Spleen (tissue), 7 donors: ENCODE data around the gene EPN1.

Experiments used
- POLR2A ChIP-seq, 3 donors: fragments of 450-650 bp; IDR thresholded peaks; one replicate each; pipeline ENCODE4 v1.5.1; 2017; ENCODE audit warnings: antibody characterized with exemption in 3 of 3, mild to moderate bottlenecking in 1 of 3
- POLR2AphosphoS5 ChIP-seq, 3 donors: sonication (generic); formaldehyde crosslinking; IDR thresholded peaks; one replicate each; pipeline ENCODE4 v1.5.1; 2017; ENCODE audit warnings: antibody characterized with exemption in 3 of 3
- TF ChIP-seq, protein P1 (sequence below), 11 experiments: fragments of 200-600 bp in 7 of 11; fragments of 450-650 bp in 4 of 11; sonication (generic) in 4 of 11; IDR thresholded peaks in 8 of 11; conservative IDR thresholded peaks in 3 of 11; 1 replicate in 7 of 11; 2 replicates in 4 of 11; pipeline versions ENCODE4 v1.4.0 to v1.8.0; 2016 to 2021; ENCODE audit warnings: antibody characterized with exemption in 11 of 11, inconsistent platforms in 4 of 11, mild to moderate bottlenecking in 1 of 11
- donor health status: DM: no; HTN: no; CAD: no; lungs with moderate emphysema.
- donor health status: DM: no; HTN: no; CAD: no.
- donor health status: DM: no; HTN: no; CAD: no.

- TF ChIP-seq, protein P1, sequence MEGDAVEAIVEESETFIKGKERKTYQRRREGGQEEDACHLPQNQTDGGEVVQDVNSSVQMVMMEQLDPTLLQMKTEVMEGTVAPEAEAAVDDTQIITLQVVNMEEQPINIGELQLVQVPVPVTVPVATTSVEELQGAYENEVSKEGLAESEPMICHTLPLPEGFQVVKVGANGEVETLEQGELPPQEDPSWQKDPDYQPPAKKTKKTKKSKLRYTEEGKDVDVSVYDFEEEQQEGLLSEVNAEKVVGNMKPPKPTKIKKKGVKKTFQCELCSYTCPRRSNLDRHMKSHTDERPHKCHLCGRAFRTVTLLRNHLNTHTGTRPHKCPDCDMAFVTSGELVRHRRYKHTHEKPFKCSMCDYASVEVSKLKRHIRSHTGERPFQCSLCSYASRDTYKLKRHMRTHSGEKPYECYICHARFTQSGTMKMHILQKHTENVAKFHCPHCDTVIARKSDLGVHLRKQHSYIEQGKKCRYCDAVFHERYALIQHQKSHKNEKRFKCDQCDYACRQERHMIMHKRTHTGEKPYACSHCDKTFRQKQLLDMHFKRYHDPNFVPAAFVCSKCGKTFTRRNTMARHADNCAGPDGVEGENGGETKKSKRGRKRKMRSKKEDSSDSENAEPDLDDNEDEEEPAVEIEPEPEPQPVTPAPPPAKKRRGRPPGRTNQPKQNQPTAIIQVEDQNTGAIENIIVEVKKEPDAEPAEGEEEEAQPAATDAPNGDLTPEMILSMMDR (IDR thresholded peaks at IDR 0.05 in 8 of 11, conservative IDR thresholded peaks at IDR 0.05 in 3 of 11): no peak
- TF ChIP-seq POLR2A (IDR thresholded peaks at IDR 0.05) (no peak), POLR2AphosphoS5 (IDR thresholded peaks at IDR 0.05) (no peak)
These were observed 2.0 kb downstream of the EPN1 start for GRCh38 chr19:55676889-55677505.
